ENCODE measurements around the gene APOA4.

Gene APOA4

GRCh38 chr11:116840746-116841296 is 17.7 kb upstream of the APOA4 start:
- no peak overlapping the region for H3K4me3 ChIP-seq (ENCODE audit: low read depth, low read length)
- TF ChIP-seq CTCF (IDR thresholded peaks at IDR 0.05; ENCODE audit: low read depth, low read length) = no peak

DNA sequence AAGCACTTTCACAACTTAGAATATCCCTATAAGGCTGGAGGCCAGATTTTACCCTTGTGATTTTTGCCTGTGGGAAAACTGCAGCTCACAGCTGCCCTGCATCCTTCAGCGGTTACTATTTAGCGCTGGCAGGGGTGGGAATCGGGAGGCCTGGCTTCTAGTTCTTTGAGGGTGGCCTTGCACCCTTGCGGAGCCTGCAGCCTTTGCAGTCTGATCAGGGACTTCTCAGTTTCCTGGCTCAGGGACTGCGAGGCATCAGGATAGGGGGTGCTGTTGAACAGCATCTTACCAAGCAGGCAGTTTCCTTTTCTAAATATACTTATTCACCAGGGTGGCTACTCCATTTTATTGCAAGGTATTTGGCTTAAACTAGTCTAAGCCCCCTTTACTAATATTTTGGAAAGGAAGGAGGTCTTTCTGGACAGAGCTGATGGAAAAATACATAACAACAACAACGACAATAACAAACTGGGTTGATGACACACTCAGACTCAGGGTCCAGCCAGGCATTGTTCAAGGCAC is 17.2 kb upstream of the APOA4 start:
- H3K4me3 ChIP-seq (ENCODE audit: low read depth, low read length) = no peak overlapping the region
- TF ChIP-seq CTCF (IDR thresholded peaks at IDR 0.05; ENCODE audit: low read depth, low read length) = peak; percentile 18; the same call in 1 of the 2 replicates

DNA sequence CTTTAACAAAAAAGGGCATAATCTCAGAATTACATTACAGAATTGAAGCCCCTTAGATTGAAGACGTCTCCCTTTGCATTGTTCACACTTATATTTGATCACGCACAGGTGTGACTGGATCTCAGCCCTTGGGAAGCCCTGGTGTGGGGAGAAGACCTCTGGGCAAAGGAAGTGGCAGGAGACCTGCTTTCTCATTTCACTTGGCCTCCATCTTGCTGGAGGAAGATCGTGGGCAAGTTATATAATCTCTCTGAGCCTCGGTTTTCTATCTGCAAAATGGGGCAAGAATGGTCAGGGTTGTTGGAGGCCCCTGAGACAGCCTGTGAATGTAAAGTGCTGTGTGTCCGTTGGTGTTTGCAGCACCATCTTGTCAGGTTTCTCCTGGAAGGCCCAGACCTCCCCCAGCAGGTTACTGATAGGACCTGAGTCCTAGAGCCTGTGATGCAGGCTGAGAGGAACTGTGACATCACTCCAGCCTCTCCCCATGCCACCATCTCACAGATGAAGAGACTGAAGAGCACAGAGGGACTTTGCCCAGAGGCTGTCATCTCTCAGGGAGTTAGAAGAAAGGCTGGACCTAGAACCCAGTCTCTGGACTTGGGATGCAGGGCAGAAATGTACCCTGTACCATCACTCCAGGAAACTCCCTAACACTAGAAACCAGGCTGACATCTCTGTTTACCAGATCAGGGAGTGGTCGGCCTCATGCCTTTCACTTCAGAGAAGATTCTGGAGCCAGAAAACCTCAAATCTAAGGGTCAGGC is 15.4 kb upstream of the APOA4 start:
- H3K4me3 ChIP-seq (ENCODE audit: low read depth, low read length) = no peak overlapping the region
- no peak for TF ChIP-seq CTCF (IDR thresholded peaks at IDR 0.05; ENCODE audit: low read depth, low read length)

- no peak within 1 kb of the TSS for H3K4me3 ChIP-seq (ENCODE audit: low read depth, low read length)
- no peak for TF ChIP-seq CTCF (IDR thresholded peaks at IDR 0.05; ENCODE audit: low read depth, low read length)
Measured at GRCh38 chr11:116837231-116838091, 14.4 kb upstream of the APOA4 start, which contains the start of gene APOA1. TSS of gene APOA1 (minus strand) at chr11:116837622. CDS start at chr11:116837387, 235 bp downstream.

DNA sequence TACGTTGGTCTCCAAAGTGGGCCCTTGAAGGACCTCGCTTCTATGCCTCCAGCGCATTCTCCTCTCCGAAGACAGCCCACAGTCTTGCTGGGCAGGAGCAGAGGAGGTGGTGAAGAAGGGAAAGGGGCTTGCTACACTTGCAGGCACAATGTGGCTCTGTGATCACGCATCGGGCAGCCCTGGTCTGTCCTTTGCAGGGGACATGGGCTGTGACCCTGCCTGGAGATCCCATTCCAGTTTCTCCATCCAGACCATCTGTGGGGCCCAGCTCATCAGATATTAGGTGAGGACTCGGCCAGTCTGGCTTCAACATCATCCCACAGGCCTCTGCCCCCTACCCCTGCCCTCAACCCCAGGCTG is 13.5 kb upstream of the APOA4 start:
- no peak for TF ChIP-seq CTCF (IDR thresholded peaks at IDR 0.05; ENCODE audit: low read depth, low read length)
- H3K4me3 ChIP-seq (ENCODE audit: low read depth, low read length) = no peak overlapping the region

DNA sequence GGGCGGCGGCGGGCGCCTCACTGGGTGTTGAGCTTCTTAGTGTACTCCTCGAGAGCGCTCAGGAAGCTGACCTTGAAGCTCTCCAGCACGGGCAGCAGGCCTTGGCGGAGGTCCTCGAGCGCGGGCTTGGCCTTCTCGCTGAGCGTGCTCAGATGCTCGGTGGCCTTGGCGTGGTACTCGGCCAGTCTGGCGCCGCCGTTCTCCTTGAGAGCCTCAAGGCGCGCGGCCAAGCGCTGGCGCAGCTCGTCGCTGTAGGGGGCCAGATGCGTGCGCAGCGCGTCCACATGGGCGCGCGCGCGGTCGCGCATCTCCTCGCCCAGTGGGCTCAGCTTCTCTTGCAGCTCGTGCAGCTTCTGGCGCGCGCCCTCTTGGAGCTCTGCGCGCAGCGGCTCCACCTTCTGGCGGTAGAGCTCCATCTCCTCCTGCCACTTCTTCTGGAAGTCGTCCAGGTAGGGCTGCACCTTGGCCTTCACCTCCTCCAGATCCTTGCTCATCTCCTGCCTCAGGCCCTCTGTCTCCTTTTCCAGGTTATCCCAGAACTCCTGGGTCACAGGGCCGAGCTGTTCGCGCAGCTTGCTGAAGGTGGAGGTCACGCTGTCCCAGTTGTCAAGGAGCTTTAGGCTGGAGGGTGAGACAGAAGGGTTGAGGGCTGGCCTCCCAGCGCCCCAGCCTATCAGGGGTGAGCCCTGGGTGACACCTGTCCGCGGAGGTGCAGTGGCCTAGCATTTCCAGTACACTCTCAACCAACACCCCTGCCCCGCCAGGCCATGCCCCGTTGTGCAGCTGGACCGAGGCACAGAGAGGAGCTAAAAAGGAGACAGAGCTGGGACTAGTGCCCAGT is 12.9 kb upstream of the APOA4 start:
- TF ChIP-seq CTCF (IDR thresholded peaks at IDR 0.05; ENCODE audit: low read depth, low read length) = peak; percentile 49
- peak overlapping the region; percentile 41 for H3K4me3 ChIP-seq (ENCODE audit: low read depth, low read length)
